ENCODE results near the gene MYD88. TPM values are rescaled to one million over a fixed set of nuclear protein-coding genes. Genes with fewer than 3 reads are reported as not detected.

MYD88 gene
- total RNA-seq, 3 donors from 2014 or later = 39.5 to 81.7 (median 72.4) TPM

- intact Hi-C loops (cut with DNase I, micrococcal nuclease) = no loop called here
- ATAC-seq = no peak
- H3K36me3 ChIP-seq (ENCODE audit: low read depth) = no peaks in the 10 kb centered on the region
Measured at GRCh38 chr3:38121451-38121831, 17.0 kb upstream of the MYD88 start.

DNA sequence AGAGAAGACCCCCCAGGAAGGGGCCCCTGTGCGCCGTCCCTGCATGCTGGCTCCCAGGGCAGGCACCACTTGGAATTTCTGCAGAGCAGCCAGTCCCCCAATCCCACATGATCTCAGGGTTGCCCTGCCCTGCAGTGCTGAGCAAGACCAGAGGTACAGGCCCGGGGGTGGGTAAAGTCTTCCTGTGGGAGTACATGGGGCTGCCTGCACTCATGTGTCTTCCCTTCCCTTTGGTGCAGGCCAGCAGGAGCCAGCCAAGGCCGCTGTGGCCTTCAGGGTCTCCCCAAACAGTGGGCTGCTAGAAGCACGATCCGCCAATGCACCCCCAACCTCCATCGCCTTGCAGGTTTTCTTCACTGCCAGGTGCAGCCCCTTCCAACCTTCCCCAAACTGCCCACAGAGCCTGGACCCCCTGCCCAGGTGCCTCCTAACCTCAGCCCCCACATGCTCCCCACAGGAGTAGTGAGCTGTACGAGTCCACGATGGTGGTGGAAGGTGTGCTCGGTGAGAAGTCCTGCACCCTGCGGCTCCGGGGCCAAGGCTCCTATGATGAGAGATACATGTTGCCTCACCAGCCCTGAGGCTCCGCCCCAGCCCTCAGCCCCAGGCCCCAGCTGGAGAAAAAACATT lies 16.5 kb upstream of the MYD88 start:
- intact Hi-C loops (cut with DNase I, micrococcal nuclease) = no loop called here
- H3K36me3 ChIP-seq (ENCODE audit: low read depth) = no peaks in the 10 kb centered on the region

More at GRCh38 chr3:38121451-38121831, 17.0 kb upstream of the MYD88 start:
- H3K4me1 ChIP-seq (ENCODE audit: low read depth) = no peaks in the 10 kb centered on the region
- H3K4me3 ChIP-seq = no peak overlapping the region
- TF ChIP-seq, protein P1, sequence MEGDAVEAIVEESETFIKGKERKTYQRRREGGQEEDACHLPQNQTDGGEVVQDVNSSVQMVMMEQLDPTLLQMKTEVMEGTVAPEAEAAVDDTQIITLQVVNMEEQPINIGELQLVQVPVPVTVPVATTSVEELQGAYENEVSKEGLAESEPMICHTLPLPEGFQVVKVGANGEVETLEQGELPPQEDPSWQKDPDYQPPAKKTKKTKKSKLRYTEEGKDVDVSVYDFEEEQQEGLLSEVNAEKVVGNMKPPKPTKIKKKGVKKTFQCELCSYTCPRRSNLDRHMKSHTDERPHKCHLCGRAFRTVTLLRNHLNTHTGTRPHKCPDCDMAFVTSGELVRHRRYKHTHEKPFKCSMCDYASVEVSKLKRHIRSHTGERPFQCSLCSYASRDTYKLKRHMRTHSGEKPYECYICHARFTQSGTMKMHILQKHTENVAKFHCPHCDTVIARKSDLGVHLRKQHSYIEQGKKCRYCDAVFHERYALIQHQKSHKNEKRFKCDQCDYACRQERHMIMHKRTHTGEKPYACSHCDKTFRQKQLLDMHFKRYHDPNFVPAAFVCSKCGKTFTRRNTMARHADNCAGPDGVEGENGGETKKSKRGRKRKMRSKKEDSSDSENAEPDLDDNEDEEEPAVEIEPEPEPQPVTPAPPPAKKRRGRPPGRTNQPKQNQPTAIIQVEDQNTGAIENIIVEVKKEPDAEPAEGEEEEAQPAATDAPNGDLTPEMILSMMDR (IDR thresholded peaks at IDR 0.05) = no peak
- no peaks in the 10 kb centered on the region for H3K9me3 ChIP-seq
- peak in 2 of 3 donors; percentile 22 to 41 for DNase-seq

GRCh38 chr3:38122712-38123290 lies 15.7 kb upstream of the MYD88 start:
- ATAC-seq (no peak), DNase-seq (no peak)
- Histone ChIP-seq H3K9me3 (no peaks in the 10 kb centered on the region), H3K4me1 (ENCODE audit: low read depth) (no peaks in the 10 kb centered on the region), H3K36me3 (ENCODE audit: low read depth) (peaks cover 3% of the 10 kb centered on the region), H3K4me3 (no peak overlapping the region)
- intact Hi-C loops (cut with DNase I, micrococcal nuclease) = no loop called here
- TF ChIP-seq, protein P1 (IDR thresholded peaks at IDR 0.05) = no peak

More for the DNA sequence above, 16.5 kb upstream of the MYD88 start:
- TF ChIP-seq, protein P1 (IDR thresholded peaks at IDR 0.05) = no peak
- no peaks in the 10 kb centered on the region for H3K4me1 ChIP-seq (ENCODE audit: low read depth)
- no peaks in the 10 kb centered on the region for H3K9me3 ChIP-seq
- no peak overlapping the region for H3K4me3 ChIP-seq
- ATAC-seq (no peak), DNase-seq (peak in 2 of 3 donors; percentile 19 to 22)

DNA sequence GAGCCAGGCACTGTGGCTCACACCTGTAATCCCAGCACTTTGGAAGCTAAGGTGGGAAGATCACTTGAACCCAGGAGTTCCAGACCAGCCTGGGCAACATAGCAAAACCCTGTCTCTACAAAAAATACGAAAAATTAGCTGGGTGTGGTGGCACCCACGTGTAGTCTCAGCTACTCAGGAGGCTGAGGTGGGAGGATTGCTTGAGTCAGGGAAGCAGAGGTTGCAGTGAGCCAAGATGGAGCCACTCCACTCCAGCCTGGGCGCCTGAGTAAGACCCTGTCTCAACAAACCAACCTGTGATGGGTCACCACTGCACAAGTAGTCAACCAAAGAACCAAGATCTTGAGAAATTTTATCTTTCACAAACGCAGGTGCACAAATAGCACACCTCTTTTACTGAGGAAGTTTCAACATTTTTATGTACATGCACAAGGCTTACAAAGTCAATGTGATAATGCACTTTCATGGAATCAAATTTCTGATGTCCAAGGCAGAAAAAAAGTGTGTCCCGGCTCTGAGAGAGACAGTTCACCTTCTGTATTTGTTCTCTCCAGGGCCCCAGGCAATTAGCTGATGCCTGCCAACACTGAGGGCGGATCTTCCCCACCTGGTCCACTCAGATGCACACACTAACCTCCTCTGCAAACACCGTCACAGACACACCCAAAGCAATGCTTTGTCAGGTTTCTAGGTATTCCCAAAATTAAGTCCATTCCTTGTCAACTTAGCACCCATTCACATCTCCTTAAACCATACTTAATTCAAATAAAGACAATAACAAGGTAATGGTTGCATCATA lies 13.9 kb upstream of the MYD88 start:
- intact Hi-C loops (cut with DNase I, micrococcal nuclease) = no loop called here
- Histone ChIP-seq H3K9me3 (no peaks in the 10 kb centered on the region), H3K4me3 (no peak overlapping the region), H3K4me1 (ENCODE audit: low read depth) (no peaks in the 10 kb centered on the region), H3K36me3 (ENCODE audit: low read depth) (peaks cover 3% of the 10 kb centered on the region)
- DNase-seq (peak in 1 of 3 donors; percentile 11), ATAC-seq (peak; percentile 20)
- TF ChIP-seq, protein P1 (IDR thresholded peaks at IDR 0.05) = no peak

GRCh38 chr3:38125305-38126120 lies 12.9 kb upstream of the MYD88 start:
- H3K4me3 ChIP-seq = no peak overlapping the region
- H3K4me1 ChIP-seq (ENCODE audit: low read depth) = peaks cover 3% of the 10 kb centered on the region
- H3K36me3 ChIP-seq (ENCODE audit: low read depth) = peaks cover 3% of the 10 kb centered on the region
- DNase-seq (no peak), ATAC-seq (no peak)
- H3K9me3 ChIP-seq = no peaks in the 10 kb centered on the region
- TF ChIP-seq, protein P1 (IDR thresholded peaks at IDR 0.05) = no peak
- intact Hi-C loops (cut with DNase I, micrococcal nuclease) = no loop called here
